HG03520 (cell line): ENCODE measurements around the gene CPLANE2.
"Not testable (repeated sequence)": the region's sequence is repeated elsewhere in the genome, so short reads cannot be mapped to it uniquely, and the experiment has no call there.

Source experiments
- ATAC-seq: cut with Tn5 transposase; IDR thresholded peaks from one replicate; pipeline ENCODE4 v1.9.1; 2021; ENCODE audit warnings: mild to moderate bottlenecking, moderate library complexity; ENCODE audit not compliant: unreplicated experiment

CPLANE2 gene

GRCh38 chr1:16236511-16237342, at the start of gene CPLANE2:
Gene CPLANE2, minus strand, starts transcription at chr1:16237183. Its CDS starts 441 bp downstream, at chr1:16236742.
- peak; percentile 83 for ATAC-seq

- no peak for ATAC-seq
These were observed 49.1 kb upstream of the CPLANE2 start for GRCh38 chr1:16286122-16286521.

- ATAC-seq = no peak
These were observed 44.8 kb upstream of the CPLANE2 start for GRCh38 chr1:16281765-16282164.

GRCh38 chr1:16279186-16279585, 42.2 kb upstream of the CPLANE2 start:
- ATAC-seq = no peak

- ATAC-seq = no peak
These were observed 39.5 kb upstream of the CPLANE2 start for GRCh38 chr1:16276302-16277030.

GRCh38 chr1:16275591-16275990, 38.6 kb upstream of the CPLANE2 start:
- ATAC-seq = no peak

- ATAC-seq = no peak
These were observed 30.8 kb upstream of the CPLANE2 start for GRCh38 chr1:16267690-16268180.

- no peak for ATAC-seq
These were observed 29.6 kb upstream of the CPLANE2 start for GRCh38 chr1:16266411-16267118.

GRCh38 chr1:16262067-16262466, 25.1 kb upstream of the CPLANE2 start:
- no peak for ATAC-seq

- ATAC-seq = no peak
These were observed 23.8 kb upstream of the CPLANE2 start for GRCh38 chr1:16260814-16261213.

- no peak for ATAC-seq
These were observed 21.7 kb upstream of the CPLANE2 start for GRCh38 chr1:16258591-16259135.

GRCh38 chr1:16257968-16258367, 21.0 kb upstream of the CPLANE2 start:
- no peak for ATAC-seq

GRCh38 chr1:16257556-16257955, 20.6 kb upstream of the CPLANE2 start:
- ATAC-seq = not testable (repeated sequence)

GRCh38 chr1:16256478-16256877, 19.5 kb upstream of the CPLANE2 start:
- no peak for ATAC-seq

GRCh38 chr1:16254263-16254928, 17.4 kb upstream of the CPLANE2 start:
- ATAC-seq = no peak

GRCh38 chr1:16253332-16253922, 16.4 kb upstream of the CPLANE2 start:
- ATAC-seq = no peak

GRCh38 chr1:16252912-16253311, 15.9 kb upstream of the CPLANE2 start:
- ATAC-seq = no peak

- ATAC-seq = no peak
These were observed 14.4 kb upstream of the CPLANE2 start for GRCh38 chr1:16251381-16251780.

GRCh38 chr1:16250524-16251251, 13.7 kb upstream of the CPLANE2 start:
- ATAC-seq = no peak
